Muscle of arm (tissue), 12 donors: Measurements from ENCODE around the gene PHYH. TPM values are rescaled to one million over a fixed set of nuclear protein-coding genes. Genes with fewer than 3 reads are reported as not detected.
A peak's percentile ranks its signal among the peaks of the same experiment; 100 is the strongest.
"Not testable (repeated sequence)": the region's sequence is repeated elsewhere in the genome, so short reads cannot be mapped to it uniquely, and the experiment has no call there.

Experiments used
- DNase-seq: peaks from one replicate; pipeline ENCODE4 v3.0.0-alpha.2; 2013
- polyA plus RNA-seq, 12 donors: library from polyadenylated mRNA; unstranded; fragments of 120-200 nt; gene quantifications; one replicate each; pipeline ENCODE4 v1.2.1, GENCODE V29; 2013; ENCODE audit not compliant: insufficient read length in 12 of 12

PHYH gene
- polyA plus RNA-seq, 12 donors = 23.5 to 52.4 (median 41.6) TPM; not detected in 1

DNA sequence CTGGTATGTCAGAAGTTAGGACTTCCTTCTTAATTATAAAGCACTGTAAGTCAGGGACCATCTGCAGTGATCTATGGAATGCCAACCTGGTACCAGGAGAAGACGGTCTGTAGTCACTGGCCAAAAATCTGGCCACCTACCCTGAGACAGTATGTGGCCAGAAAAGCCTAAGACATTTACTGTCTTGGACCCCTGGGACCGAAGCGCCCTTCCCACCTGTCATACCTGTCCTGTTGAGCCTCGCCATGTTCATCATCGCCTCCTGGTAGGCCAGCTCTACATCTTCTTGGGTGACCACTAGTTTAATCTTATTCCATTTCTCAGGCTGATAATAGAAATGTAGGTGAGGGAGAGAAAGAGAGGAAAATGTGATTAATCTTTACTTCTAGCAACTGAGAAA is 28.3 kb upstream of the PHYH start:
- DNase-seq = no peak

DNA sequence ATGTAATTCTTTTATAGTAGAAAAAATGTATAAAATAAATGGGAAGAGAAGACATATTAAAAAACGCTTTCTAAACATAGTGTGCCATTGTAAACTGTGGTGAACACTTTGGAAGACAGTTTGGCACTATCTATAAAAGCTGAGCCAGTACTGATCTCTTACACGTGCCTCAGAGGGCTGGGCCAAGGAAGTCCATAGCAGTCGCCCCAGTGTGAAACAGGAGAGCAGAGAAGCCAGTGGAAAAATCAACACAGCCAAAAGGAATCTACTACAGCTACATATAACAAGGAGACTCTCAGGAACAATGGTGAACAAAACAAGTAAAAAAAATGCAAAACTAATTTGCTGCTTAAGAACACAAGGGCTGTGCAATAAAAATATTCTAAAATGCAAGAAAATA is 27.7 kb upstream of the PHYH start:
- peak; percentile 64 for DNase-seq

DNA sequence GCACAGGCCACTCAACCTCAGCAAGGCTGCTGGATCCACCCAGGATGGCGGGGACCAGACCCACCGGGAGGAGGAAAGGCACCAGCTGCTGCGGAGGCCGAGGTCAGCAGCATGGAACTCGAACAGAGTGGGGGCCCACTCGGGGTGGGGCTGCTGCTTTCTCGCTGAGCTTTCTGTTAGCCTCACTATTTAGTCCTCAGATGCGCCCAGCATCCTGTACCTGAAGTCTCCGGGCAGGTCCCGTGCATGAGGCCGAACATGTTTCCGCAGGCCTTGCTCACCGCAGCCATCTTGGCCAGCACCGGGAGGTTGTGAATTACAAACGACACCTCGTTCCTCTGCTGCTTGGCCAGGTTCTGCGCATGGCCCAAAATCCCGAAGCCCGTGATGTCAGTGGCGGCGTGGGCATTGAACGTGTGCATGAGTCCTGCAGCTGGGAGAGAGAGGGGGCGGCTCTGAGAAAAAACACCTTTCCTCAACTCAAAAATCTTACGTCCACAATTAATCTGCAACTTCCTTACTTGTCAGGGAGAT is 22.8 kb upstream of the PHYH start:
- DNase-seq = no peak

DNA sequence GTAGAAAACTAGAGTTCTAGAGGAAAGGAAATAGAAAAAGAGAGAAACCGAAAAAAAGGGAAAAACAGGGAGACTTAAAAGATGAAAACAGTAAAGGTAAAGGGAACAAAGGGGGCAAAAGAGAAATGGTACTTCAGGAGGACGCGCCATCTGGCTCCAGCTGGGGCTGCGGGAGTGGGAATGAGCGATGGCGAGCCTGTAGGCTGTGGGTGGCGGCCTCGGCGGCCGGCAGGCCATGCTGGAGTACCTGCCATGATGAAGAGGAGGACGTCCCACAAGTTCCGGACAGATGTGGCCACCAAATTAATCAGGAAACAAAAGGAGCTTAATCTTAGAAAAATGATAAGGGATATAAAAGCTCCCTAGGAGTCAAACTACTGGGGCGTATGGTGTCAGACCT is 21.7 kb upstream of the PHYH start:
- no peak for DNase-seq

DNA sequence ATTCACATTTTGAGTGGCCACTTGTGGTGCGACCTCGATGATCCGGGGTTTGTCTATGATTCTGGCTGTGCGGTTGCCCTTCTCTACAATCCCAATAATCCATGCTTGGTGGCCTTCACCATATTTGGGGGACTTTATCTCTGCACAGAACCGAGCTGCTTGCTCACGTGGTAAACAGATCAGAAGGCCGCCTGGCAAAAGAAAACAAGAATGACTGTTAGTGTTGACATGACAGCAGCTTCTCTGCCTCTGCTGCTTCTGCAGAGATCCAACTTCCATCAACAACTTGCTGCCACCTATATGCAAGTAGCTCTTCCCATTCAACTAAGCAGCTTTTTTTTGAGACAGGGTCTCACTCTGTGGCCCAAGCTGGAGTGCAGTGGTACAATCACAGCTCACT is 19.3 kb upstream of the PHYH start:
- DNase-seq = no peak

DNA sequence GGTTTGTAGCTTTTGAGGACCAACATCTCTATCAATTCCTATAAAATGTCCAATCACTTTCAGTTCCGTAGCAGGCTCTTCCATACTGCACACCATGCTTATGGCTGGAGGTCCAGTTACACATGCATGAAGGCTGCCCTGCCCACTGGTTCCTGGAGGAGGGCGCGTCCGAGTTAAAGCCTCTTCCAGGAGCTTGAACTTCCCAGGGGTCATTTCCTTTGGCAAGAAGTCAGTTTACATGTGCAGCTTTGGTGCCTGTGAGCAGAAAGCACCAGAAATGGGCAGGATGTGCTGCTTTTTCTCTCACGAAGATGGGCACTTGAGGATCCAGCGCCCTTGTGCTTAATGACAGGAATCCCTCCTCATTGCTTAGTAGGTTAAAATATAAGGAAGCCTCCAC is 17.6 kb upstream of the PHYH start:
- no peak for DNase-seq

DNA sequence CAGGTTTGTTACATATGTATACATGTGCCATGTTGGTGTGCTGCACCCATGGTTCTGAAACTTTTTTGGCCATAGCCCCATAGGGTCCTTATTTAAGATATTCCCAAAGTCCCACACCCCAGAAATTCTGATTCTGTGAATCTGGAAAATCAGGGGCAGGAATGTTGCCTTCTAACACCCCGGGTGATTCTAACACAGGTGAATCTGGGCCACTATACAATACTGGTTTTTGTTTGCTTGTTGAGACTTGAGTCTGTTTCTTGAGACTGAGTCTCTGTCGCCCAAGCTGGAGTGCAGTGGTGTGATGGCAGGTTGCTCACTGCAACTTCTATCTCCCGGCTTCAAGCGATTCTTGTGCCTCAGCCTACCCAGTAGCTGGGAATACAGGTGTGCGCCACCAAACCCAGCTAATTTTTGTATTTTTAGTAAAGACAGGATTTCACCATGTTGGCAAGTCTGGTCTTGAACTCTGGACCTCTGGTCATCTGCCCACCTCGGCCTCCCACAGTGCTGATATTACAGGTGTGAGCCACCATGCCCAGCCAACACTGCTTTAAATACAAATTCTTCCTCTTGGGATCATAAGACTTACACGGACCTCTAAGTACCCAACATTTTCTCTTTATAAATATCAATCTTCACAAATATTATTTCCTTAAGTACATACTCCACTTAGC is 16.9 kb upstream of the PHYH start:
- DNase-seq = no peak

DNA sequence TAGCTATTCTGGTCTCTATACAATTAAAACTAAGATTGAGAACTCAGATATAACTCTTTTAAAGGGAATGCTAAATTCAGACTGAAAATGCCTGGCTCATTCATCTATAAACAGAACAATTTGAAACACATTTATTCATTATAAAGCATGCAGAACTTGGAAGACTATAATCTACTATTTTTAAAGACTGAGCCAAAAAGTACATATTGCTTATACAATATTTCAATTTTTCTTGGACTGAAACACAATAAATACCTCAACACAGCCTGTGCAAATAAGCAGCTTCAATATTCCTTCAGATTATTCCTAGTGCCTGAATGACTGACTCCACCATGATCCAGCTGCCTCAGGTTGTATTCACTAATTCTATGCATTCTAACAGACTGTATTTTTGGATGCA is 15.5 kb upstream of the PHYH start:
- DNase-seq = no peak

DNA sequence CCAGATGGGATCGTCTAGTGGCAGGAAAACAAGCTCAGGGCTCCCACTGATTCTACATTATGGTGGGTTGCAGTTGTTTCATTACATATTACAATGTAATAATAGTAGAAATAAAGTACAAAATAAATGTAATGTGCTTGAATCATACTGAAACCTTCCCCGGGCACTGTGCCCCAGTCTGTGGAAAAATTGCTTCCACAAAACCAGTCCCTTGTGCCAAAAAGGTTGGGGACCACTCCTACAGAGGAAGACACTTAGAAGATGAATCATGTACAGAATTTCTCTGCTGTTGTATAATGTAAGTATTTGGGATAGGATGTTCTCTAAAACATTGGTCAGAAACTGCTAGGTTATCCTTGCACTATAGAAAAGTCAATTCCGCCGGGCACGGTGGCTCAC is 11.3 kb upstream of the PHYH start:
- DNase-seq = no peak

DNA sequence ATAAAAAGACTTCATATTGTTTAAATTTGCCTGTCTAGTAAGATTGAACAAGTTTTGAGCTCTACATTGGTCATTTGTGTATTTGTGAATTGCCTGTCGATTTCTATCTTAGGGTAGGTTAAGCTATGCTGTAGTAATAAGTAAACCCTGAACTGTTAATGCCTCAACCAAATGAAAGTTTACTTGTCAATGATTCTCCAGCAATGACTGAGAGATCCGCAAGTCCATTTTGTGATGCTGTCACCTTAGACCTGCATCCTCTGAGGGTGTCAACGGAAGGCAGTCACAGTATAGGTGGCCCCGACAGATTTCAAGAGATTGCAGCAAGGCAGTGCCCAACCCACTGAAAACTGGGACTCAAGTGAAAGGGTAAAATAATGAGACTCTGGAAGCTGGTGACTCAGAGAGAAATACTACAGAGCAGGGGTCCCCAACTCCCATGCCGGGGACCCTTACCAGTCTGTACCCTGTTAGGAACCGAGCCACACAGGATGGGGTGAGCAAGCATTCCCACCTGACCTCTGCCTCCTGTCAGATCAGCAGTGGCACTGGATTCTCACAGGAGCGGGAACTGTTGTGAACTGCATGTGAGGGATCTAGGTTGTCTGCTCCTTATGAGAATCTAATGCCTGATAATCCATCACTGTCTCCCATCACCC is 10.8 kb upstream of the PHYH start:
- no peak for DNase-seq

DNA sequence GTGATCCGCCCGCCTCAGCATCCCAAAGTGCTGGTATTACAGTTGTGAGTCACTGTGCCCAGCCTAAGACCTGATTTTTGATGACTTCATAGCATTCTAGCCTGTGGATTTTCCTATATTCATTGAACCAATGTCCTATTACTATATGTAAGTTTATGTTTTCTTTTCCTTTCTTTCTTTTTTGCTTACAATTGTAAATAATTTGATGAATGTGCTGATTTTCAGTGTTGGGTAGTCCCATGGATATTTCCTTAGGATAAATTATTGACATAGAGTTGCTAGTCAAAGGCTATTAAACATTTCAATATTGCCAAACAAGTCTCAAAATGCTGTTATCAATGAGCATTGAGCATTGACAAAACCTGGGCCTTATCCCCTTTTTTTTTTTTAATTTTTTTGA is 9.9 kb upstream of the PHYH start:
- DNase-seq = no peak

DNA sequence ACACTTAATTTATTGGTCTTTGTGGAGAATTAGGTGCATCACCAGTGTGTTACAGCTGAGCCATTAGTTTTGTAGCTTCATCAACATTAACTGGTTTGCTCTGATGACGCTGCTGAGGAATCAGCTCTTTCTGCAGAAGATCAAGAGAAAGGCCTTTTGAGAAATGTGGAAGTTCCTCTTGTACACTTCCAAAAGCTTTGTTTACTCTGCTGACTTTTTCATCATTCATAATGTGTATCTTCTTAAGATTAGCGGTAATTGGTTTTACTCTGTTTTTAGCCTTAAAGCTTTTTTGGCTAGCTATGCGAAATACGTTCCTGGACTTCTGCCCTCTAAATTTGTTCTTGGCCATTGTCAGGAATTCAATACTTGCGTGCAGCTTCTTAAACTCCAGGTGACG is 8.2 kb upstream of the PHYH start:
- DNase-seq = no peak

DNA sequence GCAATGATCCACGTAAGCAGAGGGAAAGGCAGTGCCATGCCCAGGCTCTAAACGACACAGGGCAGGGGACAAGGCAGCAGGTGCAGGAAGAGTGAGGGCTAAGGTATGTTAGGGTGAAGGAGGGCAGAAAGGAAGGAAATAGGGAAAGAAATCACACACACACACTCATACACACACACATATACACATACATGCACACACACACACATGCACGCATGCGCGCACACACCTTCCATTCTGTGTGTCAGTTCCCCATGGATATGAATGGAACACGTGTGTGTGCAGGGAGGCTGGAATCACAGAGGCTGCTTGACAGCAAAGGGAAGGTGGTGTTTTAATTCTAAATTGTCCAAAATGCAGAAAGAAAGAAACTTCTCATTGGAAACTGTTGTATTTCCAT is 6.2 kb upstream of the PHYH start:
- DNase-seq = no peak

DNA sequence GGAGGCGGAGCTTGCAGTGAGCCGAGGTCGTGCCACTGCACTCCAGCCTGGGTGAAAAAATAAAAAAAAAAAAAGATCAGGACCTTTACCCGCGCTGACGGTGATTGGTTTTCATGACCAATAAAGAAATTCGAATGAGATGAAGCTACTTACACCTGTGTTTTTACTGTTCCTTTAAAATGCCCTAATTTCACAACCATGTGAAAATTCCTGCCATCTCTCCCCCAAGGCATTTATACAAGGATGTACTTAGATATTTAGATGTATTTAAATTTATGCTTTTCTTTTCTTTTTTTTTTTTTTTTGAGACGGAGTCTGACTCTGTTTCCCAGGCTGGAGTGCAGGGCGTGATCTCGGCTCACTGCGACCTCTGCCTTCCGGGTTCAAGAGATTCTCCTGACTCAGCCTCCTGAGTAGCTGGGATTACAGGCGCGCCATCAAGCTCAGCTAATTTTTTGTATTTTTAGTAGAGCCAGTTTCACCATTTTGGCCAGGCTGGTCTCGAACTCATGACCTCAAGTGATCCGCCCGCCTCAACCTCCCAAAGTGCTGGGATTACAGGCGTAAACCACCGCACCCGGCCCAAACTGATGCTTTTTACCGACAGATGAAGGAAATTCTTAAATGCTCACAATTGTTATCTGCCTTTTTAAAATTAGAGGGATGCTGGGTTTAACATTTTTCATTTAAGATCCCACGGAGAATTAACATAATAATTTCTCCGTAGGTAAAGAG is 3.1 kb upstream of the PHYH start:
- DNase-seq = no peak

DNA sequence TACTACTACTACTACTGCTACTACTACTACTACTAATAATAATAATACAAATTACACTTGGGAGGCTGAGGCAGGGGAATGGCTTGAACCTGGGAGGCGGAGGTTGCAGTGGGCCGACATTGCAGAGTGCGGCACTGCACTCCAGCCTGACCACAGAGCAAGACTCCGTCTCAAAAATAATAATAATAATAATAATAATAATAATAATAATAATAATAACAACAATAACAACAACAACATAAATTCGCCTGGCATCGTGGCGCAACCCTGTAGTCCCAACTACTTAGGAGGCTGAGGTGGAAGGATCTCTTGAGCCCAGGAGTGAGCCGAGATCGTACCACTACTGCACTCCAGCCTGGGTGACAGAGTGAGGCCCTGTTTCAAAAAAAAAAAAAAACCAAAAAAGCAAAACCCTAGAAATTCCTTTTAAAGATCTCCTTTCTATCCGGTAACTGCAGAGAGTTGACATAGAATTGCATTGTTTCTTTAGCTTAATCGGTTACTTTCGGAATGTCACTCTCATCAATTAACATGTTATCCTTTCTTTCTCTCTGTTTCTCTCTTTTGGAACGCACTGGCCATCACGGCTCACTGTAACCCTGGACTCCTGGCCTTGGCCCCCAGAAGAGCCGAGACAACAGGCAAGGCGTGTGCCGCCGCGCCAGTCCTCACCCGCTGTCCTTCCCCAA is 972 bp downstream of the PHYH start:
- DNase-seq = no peak

DNA sequence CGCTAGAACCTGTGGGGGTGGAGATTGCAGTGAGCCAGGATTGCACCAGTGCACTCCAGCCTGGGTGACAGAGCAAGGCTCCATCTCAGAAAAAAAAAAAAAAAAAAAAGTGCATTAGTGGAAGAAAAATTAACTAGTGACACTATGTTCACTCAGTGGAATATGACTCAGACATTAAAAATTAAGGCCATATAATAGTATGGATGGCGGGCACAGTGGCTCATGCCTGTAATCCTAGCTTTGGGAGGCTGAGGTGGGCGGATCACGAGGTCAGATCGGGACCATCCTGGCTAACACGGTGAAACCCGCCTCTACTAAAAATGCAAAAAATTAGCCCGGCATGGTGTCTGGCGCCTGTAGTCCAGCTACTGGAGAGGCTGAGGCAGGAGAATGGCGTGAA is 3.4 kb downstream of the PHYH start:
- DNase-seq = no peak

DNA sequence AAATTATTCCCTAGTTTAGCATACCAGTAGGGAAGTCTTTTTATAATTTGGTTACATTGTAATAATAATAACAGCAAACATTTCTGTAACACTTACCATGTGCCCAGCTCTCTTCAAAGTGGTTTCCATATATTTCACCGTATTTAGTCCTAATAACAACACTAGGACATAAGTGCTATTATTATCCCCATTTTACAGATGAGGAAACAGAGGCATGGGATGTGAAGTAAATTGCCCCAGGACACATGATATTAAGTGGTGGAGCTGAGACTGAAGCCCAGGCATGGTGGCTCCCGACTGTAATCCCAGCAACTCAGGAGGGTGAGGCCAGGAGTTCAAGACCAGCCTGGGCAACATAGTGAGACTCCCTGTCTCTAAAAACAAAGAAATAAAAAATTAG is 5.1 kb downstream of the PHYH start:
- DNase-seq = no peak

DNA sequence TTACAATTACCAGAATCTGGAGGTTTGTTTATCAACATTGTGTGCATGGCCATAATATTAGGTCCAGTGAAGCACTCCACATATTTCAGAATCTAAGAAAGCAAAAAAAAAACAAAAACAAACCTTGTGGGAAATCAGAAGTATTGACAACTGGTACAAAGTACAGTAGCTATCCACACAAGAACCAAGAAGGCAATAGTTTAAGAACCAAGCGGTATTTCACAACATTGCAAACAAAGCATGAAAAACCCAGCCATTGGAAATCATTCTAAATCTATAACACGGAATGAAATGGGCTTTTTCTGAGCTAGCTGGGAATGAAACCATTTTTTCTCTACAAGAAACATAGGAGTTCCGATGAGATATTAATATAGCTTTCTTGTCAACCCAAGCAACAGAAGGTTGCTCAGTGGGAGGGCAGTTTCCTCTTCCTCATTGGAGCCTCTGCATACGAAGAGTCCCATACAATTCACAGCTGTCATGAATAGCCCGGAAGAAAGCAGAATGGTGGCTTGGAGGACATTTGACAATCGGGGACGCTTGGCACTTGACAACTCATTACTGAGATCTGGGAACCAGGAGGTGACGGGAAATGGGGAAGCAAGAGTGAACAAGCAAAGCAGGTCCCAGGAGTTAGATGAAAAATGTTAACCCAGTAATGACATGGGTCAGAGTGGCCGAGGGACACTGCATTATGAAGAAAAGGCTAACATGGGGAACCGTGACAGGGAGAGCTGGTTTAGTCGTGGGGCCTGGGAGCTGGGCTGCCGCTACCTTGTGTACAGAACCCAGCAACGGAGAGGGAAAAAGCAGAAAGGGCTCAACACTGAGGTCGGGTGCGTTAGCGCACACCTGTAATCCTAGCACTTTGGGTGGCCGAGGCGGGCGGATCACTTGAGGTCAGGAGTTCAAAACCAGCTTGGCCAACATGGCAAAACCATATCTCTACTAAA is 7.8 kb downstream of the PHYH start:
- DNase-seq = no peak

DNA sequence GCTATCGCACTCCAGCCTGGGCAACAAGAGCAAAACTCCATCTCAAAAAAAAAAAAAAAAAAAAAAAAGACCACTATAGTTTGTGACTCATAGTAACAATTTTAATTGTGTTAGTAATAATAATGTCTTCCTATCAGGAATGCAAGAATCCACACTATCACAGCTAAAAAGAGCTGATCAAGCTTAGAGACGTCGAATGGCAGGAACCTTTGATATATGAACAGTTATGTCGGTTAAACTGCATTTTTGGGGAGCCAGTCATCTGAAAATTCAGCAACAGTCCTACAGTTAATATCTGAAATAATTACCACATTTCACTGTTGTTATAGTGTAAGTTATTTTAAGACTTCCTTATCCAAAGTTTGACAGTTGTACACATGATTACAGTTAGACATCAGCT is 8.8 kb downstream of the PHYH start:
- no peak for DNase-seq

DNA sequence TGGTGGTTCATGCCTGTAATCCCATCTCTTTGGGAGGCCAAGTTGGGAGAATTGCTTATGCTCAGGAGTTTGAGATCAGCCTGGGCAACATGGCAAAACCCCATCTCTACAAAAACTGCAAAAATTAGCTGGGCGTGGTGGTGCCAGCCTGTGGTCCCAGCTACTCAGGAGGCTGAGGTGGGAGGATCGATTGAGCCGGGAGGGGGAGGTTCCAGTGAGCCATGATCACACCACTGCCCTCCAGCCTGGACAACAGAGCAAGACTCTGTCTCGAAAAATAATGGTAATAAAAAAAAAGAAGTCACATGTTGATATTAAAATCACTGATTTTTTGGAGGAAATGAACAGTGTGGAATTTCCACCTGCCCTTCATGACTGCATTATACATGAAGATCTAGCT is 15.8 kb downstream of the PHYH start:
- DNase-seq = no peak

DNA sequence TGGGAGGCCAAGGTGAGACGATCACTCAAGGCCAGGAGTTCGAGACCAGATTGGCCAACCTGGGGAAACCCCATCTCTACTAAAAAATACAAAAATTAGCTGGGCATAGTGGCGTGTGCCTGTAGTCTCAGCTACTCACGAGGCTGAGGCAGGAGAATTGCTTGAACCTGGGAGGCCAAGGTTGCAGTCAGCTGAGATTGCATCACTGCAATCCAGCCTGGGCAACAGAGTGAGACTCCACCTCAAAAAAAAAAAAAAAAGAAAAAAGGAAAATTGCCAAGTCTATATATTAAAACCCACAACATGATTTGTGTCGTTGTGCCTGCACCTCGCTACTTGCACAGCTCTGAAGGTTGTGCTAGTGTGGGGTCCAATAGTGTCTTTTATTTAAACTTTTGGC is 17.5 kb downstream of the PHYH start:
- not testable (repeated sequence) for DNase-seq
